Nephron progenitor cell (in vitro differentiated cells): ENCODE measurements around the gene COPZ2.

ENCODE experiments used
- DNase-seq: peaks from one replicate; pipeline ENCODE4 v3.0.0; 2021
- H3K27ac Mint-ChIP-seq: 2 replicates; pipeline ENCODE4 v1.8.0; 2021; ENCODE audit warnings: mild to moderate bottlenecking, moderate library complexity, mixed read lengths
- H3K27me3 Mint-ChIP-seq: 2 replicates; pipeline ENCODE4 v1.8.0; 2021; ENCODE audit warnings: mild to moderate bottlenecking, low read depth, mixed read lengths; ENCODE audit not compliant: poor library complexity
- H3K36me3 Mint-ChIP-seq: 2 replicates; pipeline ENCODE4 v1.8.0; 2021; ENCODE audit warnings: low read depth, mixed read lengths
- H3K4me1 Mint-ChIP-seq: 2 replicates; pipeline ENCODE4 v1.8.0; 2021; ENCODE audit warnings: mixed read lengths
- H3K4me3 Mint-ChIP-seq: 2 replicates; pipeline ENCODE4 v1.8.0; 2021; ENCODE audit warnings: mild to moderate bottlenecking, moderate library complexity, mixed read lengths
- H3K9me3 Mint-ChIP-seq: 2 replicates; pipeline ENCODE4 v1.8.0; 2021; ENCODE audit warnings: mild to moderate bottlenecking, moderate library complexity, mixed read lengths
- TF ChIP-seq, protein P1 (sequence below): fragments of 200-600 bp; sonication (generic); IDR thresholded peaks from 2 replicates; pipeline ENCODE4 v1.5.0; 2021; ENCODE audit warnings: antibody characterized with exemption

COPZ2 gene

GRCh38 chr17:47981462-47981861, 56.1 kb downstream of the COPZ2 start:
- Mint-ChIP-seq H3K27ac (no peak overlapping the region), H3K27me3 (peaks cover 15% of the 10 kb centered on the region), H3K4me3 (no peak overlapping the region), H3K36me3 (peaks cover 60% of the 10 kb centered on the region), H3K4me1 (peaks cover 58% of the 10 kb centered on the region), H3K9me3 (no peaks in the 10 kb centered on the region)
- TF ChIP-seq, protein P1, sequence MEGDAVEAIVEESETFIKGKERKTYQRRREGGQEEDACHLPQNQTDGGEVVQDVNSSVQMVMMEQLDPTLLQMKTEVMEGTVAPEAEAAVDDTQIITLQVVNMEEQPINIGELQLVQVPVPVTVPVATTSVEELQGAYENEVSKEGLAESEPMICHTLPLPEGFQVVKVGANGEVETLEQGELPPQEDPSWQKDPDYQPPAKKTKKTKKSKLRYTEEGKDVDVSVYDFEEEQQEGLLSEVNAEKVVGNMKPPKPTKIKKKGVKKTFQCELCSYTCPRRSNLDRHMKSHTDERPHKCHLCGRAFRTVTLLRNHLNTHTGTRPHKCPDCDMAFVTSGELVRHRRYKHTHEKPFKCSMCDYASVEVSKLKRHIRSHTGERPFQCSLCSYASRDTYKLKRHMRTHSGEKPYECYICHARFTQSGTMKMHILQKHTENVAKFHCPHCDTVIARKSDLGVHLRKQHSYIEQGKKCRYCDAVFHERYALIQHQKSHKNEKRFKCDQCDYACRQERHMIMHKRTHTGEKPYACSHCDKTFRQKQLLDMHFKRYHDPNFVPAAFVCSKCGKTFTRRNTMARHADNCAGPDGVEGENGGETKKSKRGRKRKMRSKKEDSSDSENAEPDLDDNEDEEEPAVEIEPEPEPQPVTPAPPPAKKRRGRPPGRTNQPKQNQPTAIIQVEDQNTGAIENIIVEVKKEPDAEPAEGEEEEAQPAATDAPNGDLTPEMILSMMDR: no peak
- DNase-seq: no peak

- TF ChIP-seq, protein P1: no peak
- no peak overlapping the region for H3K27ac Mint-ChIP-seq
- H3K27me3 Mint-ChIP-seq: peaks cover 11% of the 10 kb centered on the region
- no peak for DNase-seq
- no peaks in the 10 kb centered on the region for H3K9me3 Mint-ChIP-seq
- H3K4me3 Mint-ChIP-seq: no peak overlapping the region
- peaks cover 60% of the 10 kb centered on the region for H3K36me3 Mint-ChIP-seq
- H3K4me1 Mint-ChIP-seq: peaks cover 52% of the 10 kb centered on the region
Measured at GRCh38 chr17:47980541-47980940, 57.1 kb downstream of the COPZ2 start.

DNA sequence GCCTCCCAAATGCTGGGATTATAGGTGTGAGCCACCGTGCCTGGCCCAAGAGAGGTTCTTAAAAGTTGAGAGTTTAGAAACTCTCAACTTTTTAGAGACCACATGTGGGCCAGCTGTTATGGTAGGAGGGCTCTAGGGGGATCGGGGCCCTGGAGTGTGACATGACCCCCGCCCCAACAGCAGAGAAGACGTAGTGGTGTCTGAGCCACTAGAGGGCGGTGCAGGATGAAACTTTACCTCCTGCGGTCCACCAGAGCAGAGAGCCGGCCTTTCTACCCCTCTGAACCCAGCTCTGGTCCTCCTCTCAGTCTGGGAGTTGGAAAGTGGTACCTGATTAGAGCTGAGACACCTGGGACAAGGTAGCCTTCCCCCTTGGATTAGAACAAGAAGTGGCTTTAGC, 59.3 kb downstream of the COPZ2 start:
- Mint-ChIP-seq H3K4me3 (no peak overlapping the region), H3K36me3 (peaks cover 65% of the 10 kb centered on the region), H3K4me1 (peaks cover 56% of the 10 kb centered on the region), H3K27ac (no peak overlapping the region), H3K9me3 (no peaks in the 10 kb centered on the region), H3K27me3 (peaks cover 11% of the 10 kb centered on the region)
- TF ChIP-seq, protein P1: peak; percentile 74
- peak; percentile 80 for DNase-seq
